Ovary (tissue), 3 donors: ENCODE data around the gene LPAR1.

Source experiments
- CTCF ChIP-seq, 3 donors: fragments of 450-650 bp in 2 of 3; fragments of 200-600 bp in 1 of 3; IDR thresholded peaks; one replicate each; pipeline versions ENCODE4 v1.5.1 to v1.8.0; 2016 to 2022; ENCODE audit warnings: antibody characterized with exemption in 3 of 3, mild to moderate bottlenecking in 1 of 3
- EP300 ChIP-seq: sonication (generic); formaldehyde crosslinking; IDR thresholded peaks from one replicate; pipeline ENCODE4 v1.6.1; 2017; ENCODE audit warnings: antibody characterized with exemption
- POLR2A ChIP-seq: fragments of 450-650 bp; IDR thresholded peaks from one replicate; pipeline ENCODE4 v1.6.1; 2017; ENCODE audit warnings: antibody characterized with exemption, mild to moderate bottlenecking, moderate library complexity
- donor health status: DM: no; HTN: no; CAD: no.

GRCh38 chr9:110835404-110835803 lies 202.9 kb downstream of the LPAR1 start:
- TF ChIP-seq CTCF (IDR thresholded peaks at IDR 0.05) (no peak), POLR2A (no peak), EP300 (no peak)
